ENCODE results near the gene PTCHD4.

GRCh38 chr6:48086187-48086586 is 24.8 kb downstream of the PTCHD4 start:
- TF ChIP-seq CTCF (IDR thresholded peaks at IDR 0.05) (no peak), POLR2A (IDR thresholded peaks at IDR 0.05) (no peak)

Data from testis (tissue), 2 donors.